Measurements from ENCODE around the gene DIS3L2.
"Not testable (repeated sequence)": the region's sequence is repeated elsewhere in the genome, so short reads cannot be mapped to it uniquely, and the experiment has no call there.

DIS3L2 gene

GRCh38 chr2:231928901-231929725, 32.4 kb upstream of the DIS3L2 start:
- no peak for DNase-seq

GRCh38 chr2:231929961-231930592, 31.4 kb upstream of the DIS3L2 start:
- DNase-seq = no peak

- no peak for DNase-seq
Observed at GRCh38 chr2:231930593-231931281, 30.8 kb upstream of the DIS3L2 start.

GRCh38 chr2:231931481-231931915, 30.0 kb upstream of the DIS3L2 start:
- DNase-seq = no peak

GRCh38 chr2:231932711-231932970, 28.9 kb upstream of the DIS3L2 start:
- no peak for DNase-seq

GRCh38 chr2:231932985-231933915, 28.3 kb upstream of the DIS3L2 start:
- DNase-seq = no peak

- peak; percentile 29 for DNase-seq
Observed at GRCh38 chr2:231933916-231934401, 27.6 kb upstream of the DIS3L2 start.

- no peak for DNase-seq
Observed at GRCh38 chr2:231934441-231935206, 26.9 kb upstream of the DIS3L2 start.

- DNase-seq = no peak
Observed at GRCh38 chr2:231935207-231935524, 26.3 kb upstream of the DIS3L2 start.

- DNase-seq = no peak
Observed at GRCh38 chr2:231935815-231936214, 25.7 kb upstream of the DIS3L2 start.

- DNase-seq = peak; percentile 32
Observed at GRCh38 chr2:231936491-231936890, 25.0 kb upstream of the DIS3L2 start.

- no peak for DNase-seq
Observed at GRCh38 chr2:231937057-231937456, 24.5 kb upstream of the DIS3L2 start.

GRCh38 chr2:231939022-231939421, 22.5 kb upstream of the DIS3L2 start:
- no peak for DNase-seq

- no peak for DNase-seq
Observed at GRCh38 chr2:231940795-231941194, 20.7 kb upstream of the DIS3L2 start.

GRCh38 chr2:231941673-231942072, 19.8 kb upstream of the DIS3L2 start:
- DNase-seq = no peak

- DNase-seq = no peak
Observed at GRCh38 chr2:231942180-231942579, 19.3 kb upstream of the DIS3L2 start.

- no peak for DNase-seq
Observed at GRCh38 chr2:231946241-231946814, 15.2 kb upstream of the DIS3L2 start.

- DNase-seq = not testable (repeated sequence)
Observed at GRCh38 chr2:231947112-231947511, 14.4 kb upstream of the DIS3L2 start.

- no peak for DNase-seq
Observed at GRCh38 chr2:231947694-231948093, 13.8 kb upstream of the DIS3L2 start.

GRCh38 chr2:231951452-231952035, 10.0 kb upstream of the DIS3L2 start:
- DNase-seq = no peak

GRCh38 chr2:231955758-231956472, 5.6 kb upstream of the DIS3L2 start:
- no peak for DNase-seq
